Measurements from ENCODE around the gene MELTF.
"Not testable (repeated sequence)": the region's sequence is repeated elsewhere in the genome, so short reads cannot be mapped to it uniquely, and the experiment has no call there.

MELTF gene

DNA sequence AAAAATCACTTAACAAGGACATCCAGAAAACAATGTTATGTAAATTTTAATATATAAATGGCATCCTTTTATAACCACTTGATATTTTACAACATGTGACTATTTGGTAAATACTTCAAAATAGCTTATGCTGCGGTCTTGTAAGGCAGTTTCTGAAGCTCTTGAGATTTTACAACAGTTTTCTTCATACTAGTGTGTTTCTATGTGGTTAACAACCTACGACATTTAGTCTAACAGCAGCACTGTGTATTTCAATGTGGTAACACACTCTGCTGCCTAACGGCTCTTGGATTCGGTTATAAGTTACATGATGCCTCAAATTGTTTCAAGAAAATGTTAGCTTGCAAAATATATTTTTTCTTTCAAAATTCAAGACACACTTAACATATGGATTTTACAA, 12.9 kb upstream of the MELTF start:
- no peak overlapping the region for H3K4me3 ChIP-seq (ENCODE audit: low read depth, low read length)
- no peak for DNase-seq (ENCODE audit: low read depth)
- TF ChIP-seq, protein P1, sequence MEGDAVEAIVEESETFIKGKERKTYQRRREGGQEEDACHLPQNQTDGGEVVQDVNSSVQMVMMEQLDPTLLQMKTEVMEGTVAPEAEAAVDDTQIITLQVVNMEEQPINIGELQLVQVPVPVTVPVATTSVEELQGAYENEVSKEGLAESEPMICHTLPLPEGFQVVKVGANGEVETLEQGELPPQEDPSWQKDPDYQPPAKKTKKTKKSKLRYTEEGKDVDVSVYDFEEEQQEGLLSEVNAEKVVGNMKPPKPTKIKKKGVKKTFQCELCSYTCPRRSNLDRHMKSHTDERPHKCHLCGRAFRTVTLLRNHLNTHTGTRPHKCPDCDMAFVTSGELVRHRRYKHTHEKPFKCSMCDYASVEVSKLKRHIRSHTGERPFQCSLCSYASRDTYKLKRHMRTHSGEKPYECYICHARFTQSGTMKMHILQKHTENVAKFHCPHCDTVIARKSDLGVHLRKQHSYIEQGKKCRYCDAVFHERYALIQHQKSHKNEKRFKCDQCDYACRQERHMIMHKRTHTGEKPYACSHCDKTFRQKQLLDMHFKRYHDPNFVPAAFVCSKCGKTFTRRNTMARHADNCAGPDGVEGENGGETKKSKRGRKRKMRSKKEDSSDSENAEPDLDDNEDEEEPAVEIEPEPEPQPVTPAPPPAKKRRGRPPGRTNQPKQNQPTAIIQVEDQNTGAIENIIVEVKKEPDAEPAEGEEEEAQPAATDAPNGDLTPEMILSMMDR (conservative IDR thresholded peaks at IDR 0.05; ENCODE audit: low read depth, low read length), result no peak

DNA sequence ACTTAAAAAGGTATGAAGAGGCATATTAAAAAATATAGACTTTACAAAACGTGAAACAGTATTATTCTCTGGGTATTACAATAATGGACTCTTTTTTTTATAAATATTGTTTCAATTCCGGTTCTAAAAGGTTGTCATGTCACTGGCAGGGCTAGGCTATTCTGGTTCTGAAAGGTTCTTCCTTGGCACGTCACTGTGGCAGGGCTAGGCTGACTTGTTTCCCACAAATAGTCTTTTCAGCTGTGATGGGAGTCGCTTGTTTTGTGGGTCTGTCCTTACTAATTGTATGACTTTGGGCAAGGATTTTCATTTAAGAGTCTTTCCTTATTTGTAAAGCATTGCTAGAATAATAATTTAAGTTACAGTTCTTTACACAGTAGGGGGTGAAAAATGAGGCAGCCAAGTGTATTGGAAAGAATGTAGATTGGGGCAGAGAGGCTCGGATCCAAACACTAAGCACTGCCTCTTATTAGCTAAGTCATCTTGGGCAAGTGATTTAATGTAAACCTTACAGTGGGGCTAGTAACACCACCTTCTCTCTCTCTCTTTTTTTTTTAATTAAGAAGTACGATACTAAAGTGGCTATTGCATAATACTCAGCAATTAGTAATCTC, 12.4 kb upstream of the MELTF start:
- TF ChIP-seq, protein P1 (conservative IDR thresholded peaks at IDR 0.05; ENCODE audit: low read depth, low read length), result no peak

DNA sequence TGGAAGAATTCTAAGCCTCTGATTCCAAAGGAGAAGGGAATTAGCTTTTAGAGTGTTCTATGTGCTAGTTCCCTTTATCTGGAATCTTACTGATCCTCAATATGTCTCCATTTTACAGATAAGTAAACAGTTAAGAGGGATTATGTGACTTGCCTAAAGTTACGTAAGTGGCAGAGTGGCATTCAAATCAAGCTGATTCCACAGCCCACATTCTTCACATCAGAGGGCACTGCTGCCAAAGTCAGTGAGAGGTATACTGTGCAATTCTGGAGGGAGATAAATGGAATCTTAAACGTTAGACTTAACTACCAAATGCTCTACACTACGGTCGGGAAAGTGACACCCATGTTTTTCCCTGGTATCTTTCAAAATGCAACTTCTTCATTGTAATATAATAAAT, 11.0 kb upstream of the MELTF start:
- TF ChIP-seq, protein P1 (conservative IDR thresholded peaks at IDR 0.05; ENCODE audit: low read depth, low read length), result no peak
- H3K4me3 ChIP-seq (ENCODE audit: low read depth, low read length), result no peak overlapping the region
- DNase-seq (ENCODE audit: low read depth), result no peak

More for the DNA sequence above, 12.4 kb upstream of the MELTF start:
- peak; percentile 76 for DNase-seq (ENCODE audit: low read depth)
- no peak overlapping the region for H3K4me3 ChIP-seq (ENCODE audit: low read depth, low read length)

- no peak for DNase-seq (ENCODE audit: low read depth)
- TF ChIP-seq, protein P1 (conservative IDR thresholded peaks at IDR 0.05; ENCODE audit: low read depth, low read length), result no peak
- no peak overlapping the region for H3K4me3 ChIP-seq (ENCODE audit: low read depth, low read length)
Measured at GRCh38 chr3:197038679-197039462, 9.3 kb upstream of the MELTF start.

GRCh38 chr3:197035577-197035976, 6.0 kb upstream of the MELTF start:
- DNase-seq (ENCODE audit: low read depth), result no peak
- H3K4me3 ChIP-seq (ENCODE audit: low read depth, low read length), result no peak overlapping the region
- TF ChIP-seq, protein P1 (conservative IDR thresholded peaks at IDR 0.05; ENCODE audit: low read depth, low read length), result no peak

DNA sequence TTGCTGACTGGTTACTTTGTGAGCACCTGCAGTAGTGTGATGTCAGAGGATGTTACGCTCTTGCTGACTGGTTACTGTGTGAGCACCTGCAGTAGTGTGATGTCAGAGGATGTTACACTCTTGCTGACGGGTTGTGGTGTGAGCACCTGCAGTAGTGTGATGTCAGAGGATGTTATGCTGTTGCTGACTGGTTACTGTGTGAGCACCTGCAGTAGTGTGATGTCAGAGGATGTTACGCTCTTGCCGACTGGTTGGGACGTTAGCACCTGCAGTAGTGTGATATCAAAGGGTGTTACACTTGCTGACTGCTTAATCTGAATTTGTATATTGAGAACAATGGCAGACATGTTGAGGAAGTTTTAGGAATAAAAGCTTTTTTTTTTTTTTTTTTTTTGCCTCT, 5.2 kb upstream of the MELTF start:
- DNase-seq (ENCODE audit: low read depth); H3K4me3 ChIP-seq (ENCODE audit: low read depth, low read length): not testable (repeated sequence)

- not testable (repeated sequence) for DNase-seq (ENCODE audit: low read depth); H3K4me3 ChIP-seq (ENCODE audit: low read depth, low read length)
Measured at GRCh38 chr3:197033764-197034163, 4.1 kb upstream of the MELTF start.

Measured in choroid plexus epithelial cell (primary cell).